Ramos (cell line): ENCODE results near the gene AGBL3.

Experiments
- in situ Hi-C: fragments of 300-500 bp; cut with MboI; formaldehyde crosslinking; loops from one replicate; pipeline ENCODE4 v1.14.3; 2022; ENCODE audit warnings: low sequenced_read_pairs; ENCODE audit not compliant: unreplicated experiment

AGBL3 gene

DNA sequence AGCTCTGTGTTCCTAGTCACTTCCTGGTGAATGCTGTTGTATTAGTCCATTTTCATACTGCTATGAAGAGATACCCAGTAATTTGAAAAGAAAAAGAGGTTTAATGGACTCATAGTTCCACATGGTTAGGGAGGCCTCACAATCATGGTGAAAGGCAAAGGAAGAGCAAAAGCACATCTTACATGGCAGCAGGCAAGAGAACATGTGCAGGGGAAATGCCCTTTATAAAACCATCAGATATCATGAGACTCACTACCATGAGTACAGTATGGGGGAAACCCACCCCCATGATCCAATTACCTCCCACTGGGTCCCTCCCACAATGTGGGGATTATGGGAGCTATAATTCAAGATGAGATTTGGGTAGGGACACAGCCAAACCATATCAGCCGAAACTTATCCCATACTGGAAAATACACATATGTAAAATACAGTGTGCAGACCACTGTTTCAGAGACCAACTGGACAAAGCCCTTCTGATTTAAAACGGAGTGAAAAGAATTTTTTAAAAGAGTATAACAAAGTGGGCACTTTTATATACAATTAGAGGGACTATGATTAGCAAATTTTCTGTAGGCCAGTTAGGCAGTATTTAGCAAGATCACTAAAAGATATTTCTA, 176.2 kb downstream of the AGBL3 start:
- in situ Hi-C loops = loop anchor here (25.0 kb wide), 2 partner anchors 1125 to 1200 kb away; no protein-coding TSS in a partner anchor

GRCh38 chr7:135164357-135165061, 178.2 kb downstream of the AGBL3 start:
- in situ Hi-C loops = loop anchor here (5.0 to 25.0 kb wide), 3 partner anchors 177 to 1198 kb away; partner anchors contain the start of gene AGBL3

DNA sequence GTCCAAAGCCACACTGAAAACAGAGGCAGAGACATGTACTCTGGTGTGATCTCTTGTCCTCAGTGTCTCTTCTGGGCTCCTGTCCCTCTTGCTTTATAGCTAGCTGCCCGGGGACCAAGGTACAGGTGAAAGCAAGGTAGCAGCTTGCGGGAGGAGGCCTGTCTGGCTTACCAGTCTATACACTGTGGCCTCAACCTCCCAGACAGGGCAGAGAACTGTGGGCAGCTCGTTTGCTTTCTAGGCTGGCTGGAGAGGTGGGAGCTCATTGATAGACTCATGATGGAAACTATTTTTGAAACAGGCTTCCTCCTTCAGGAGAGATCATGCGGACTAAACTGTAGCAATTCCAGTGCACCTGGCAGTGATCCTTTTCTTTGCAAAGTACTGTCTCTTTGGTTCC, 179.6 kb downstream of the AGBL3 start:
- in situ Hi-C loops = loop anchor here (5.0 to 25.0 kb wide), 3 partner anchors 179 to 1196 kb away; partner anchors contain the start of gene AGBL3

GRCh38 chr7:135166338-135166990, 180.2 kb downstream of the AGBL3 start:
- in situ Hi-C loops = loop anchor here (5.0 to 25.0 kb wide), 3 partner anchors 179 to 1196 kb away; partner anchors contain the start of gene AGBL3

DNA sequence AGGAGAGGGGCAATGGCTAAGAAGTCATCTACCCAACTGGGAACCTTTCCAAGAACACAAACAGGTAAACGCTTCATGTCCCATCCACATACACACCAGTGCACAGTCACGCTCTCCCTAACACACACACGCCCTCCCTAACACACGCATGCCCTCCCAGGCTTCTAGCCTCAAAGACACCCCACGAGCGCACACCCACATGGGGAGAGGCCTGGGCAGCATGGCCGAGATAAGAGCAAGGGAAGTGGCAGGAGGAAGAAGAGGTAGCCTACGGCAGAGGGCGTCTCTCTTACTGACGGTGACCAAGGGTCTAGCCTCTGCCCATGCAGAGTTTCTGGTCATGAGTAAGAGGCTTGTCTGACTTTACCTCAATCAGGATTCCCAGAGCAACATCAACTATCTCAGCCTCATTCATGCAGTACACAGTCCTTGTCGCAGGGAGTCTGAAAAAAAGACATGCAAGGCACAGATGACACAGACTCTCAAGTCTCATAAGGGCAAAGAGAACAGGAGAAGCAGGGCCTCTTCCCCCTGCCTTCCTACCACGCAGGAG, 181.1 kb downstream of the AGBL3 start:
- in situ Hi-C loops = loop anchor here (5.0 to 25.0 kb wide), 3 partner anchors 180 to 1195 kb away; partner anchors contain the start of gene AGBL3

DNA sequence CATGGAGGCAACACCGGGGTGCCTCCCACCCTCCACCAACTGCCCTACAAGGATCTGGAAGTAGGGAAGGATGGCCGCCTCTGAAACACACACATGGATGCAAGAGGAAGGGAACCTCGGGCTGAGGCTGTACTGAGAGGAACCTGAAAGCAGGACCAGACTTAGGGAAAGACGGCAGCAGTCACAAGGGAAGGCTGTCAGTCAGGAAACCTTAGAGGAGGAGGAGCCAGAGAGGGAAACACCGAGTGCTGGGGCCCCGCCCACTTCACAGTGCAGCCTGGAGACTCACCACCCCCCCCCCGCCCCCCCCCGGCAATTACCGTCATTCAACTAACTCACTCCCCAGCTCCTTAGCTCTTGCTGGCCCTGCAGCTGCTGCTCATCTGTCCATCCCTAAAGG, 181.7 kb downstream of the AGBL3 start:
- in situ Hi-C loops = loop anchor here (5.0 to 25.0 kb wide), 3 partner anchors 181 to 1194 kb away; partner anchors contain the start of gene AGBL3

GRCh38 chr7:135168489-135169140, 182.3 kb downstream of the AGBL3 start:
- in situ Hi-C loops = loop anchor here (5.0 to 25.0 kb wide), 3 partner anchors 181 to 1194 kb away; partner anchors contain the start of gene AGBL3

GRCh38 chr7:135169141-135169963, 183.0 kb downstream of the AGBL3 start:
- in situ Hi-C loops = loop anchor here (5.0 to 25.0 kb wide), 3 partner anchors 182 to 1193 kb away; partner anchors contain the start of gene AGBL3

DNA sequence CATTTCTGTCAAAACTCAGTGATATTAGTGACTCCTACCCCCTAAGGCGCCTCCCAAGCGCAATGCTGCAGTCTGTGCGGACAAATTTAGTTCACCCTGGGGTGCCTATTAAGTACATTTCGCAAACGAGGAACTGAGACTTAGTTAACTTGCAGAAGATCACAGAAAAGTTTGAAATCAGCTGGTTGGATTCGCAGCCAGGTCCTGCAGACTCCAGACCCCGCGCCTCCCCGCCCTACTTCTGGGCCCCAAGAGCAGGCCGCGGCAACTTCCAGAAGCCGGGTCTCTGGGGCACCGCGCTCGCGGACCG, 183.6 kb downstream of the AGBL3 start:
- in situ Hi-C loops = loop anchor here (5.0 to 25.0 kb wide), 3 partner anchors 183 to 1192 kb away; partner anchors contain the start of gene AGBL3

DNA sequence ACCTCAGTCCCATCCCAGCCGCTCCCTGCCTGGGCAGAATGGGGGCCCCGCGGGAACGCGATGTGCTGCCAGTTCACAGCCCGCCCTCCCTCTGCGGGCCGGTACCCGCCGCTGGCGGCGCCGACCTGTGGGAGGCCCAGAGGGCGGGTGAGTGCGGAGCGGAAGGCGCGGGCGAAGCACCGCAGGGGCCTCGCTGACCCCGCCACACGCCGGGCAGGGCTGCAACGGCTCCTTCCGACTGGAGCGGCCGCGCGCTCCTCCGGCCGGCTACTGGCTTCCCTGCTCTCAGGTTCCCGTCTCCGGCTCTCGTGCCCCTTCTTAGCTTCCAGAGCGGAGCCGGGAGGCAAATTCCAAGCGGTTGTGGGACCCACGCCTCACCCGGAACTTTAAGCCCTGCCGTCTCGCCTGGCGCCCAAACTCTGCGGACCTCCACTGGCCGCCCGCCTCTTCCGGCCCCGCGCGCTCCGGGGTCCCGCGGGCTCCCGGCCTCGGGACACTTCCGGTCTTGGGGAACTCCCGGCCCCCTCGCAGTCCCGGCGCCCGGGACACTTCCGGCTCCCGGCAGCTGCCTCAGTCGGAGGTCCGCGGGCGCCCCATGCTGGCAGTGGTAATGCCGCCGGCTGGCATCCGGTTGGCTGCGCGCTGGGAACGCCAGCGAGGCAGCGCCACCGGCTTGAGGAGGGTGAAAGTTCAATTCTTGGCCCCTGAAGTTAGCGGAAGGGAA, 184.1 kb downstream of the AGBL3 start, which contains the start of gene CYREN:
Gene CYREN (minus strand): TSS at position 434 of the 724 bp plus-strand sequence. CDS start 1,785 bp downstream, outside the sequence.
- in situ Hi-C loops = loop anchor here (25.0 kb wide), 2 partner anchors 1133 to 1192 kb away; no protein-coding TSS in a partner anchor

GRCh38 chr7:135170998-135171481, 184.7 kb downstream of the AGBL3 start:
- in situ Hi-C loops = loop anchor here (25.0 kb wide), 2 partner anchors 1134 to 1191 kb away; no protein-coding TSS in a partner anchor

DNA sequence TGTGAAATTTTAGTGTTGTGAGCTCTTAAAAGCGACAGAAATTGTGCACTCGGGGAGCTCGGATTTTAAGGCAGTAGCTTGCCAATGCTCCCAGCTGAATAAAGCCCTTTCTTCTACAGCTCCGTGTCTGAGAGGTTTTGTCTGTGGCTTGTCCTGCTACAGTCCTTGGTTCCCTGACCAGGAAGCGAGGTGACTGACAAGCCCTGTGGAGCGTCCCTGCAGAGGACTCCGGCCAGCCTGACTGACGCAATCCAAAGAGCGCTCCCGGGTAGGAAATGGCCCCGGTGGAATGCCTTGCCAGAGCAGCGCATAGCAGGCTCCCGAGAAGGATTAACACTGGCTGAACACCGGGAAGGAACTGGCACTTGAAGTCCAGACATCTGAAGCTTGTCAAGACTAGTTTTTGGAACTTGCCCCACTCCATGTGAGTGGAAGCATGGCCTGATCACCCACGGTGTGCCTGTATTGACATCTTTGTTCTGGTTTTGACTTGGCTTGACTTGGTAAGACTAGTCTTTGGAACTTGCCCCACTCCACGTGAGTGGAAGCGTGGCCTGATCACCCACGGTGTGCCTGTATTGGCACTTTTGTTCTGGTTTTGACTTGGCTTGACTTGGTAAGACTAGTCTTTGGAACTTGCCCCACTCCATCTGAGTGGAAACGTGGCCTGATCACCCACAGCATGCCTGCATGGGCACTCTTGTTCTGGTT, 185.4 kb downstream of the AGBL3 start:
- in situ Hi-C loops = loop anchor here (25.0 kb wide), 2 partner anchors 1134 to 1191 kb away; no protein-coding TSS in a partner anchor

DNA sequence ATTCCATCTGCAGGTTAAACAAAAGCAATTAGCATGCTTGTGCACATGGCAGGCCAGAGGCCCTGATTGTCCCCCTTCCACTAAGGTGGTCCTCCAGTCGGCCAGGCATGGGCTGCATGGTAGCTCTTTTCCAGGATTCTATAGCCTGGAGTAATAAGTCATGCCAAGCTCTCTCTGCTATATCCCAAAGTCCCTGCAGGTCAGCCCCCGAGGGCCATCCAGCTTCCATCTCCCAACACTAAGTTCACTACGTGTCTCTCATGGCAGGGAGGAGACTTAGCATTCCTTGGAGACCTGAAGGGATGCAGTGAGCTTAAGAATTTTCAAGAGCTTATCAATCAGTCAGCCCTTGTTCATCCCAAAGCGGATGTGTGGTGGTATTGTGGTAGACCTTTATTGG, 187.6 kb downstream of the AGBL3 start:
- in situ Hi-C loops = loop anchor here (25.0 kb wide), 2 partner anchors 1137 to 1188 kb away; no protein-coding TSS in a partner anchor

DNA sequence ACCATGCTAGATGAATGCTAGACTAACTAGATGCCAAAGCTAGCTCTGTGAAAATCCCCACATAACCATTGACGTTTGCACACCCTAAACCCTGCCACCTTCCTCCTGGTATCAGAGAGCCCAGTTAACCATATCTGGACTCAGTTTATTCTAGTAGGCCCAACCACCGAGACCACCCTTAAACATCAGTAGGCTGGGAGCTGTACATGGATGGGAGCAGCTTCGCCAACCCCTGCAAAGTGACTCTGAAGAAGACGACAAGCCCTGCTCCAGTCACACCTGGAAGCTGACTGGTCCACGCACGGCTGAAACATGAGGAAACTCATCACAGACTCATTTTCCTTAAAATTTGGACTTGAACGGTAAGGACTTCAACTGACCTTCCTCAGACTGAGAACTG, 188.6 kb downstream of the AGBL3 start:
- in situ Hi-C loops = loop anchor here (25.0 kb wide), 2 partner anchors 1138 to 1187 kb away; no protein-coding TSS in a partner anchor

DNA sequence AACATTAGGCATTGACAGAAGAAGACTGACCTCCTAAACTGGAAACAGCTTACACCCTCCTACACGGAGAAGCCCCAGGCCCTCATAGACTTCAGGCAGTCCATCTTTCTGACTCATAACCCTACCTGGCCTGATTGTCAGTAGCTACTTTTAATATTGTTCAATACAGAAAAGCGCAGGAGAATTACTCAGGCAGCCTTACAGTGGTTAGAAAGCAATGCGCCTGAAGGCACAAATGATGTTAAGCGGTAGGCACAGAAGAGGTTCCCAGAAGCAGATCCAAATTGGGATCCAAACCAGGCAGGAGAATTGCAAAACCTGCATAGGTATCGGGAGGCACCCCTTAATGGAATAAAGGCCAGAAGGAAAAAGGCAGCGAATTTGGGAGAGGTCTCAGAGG, 189.6 kb downstream of the AGBL3 start:
- in situ Hi-C loops = no loop called here

DNA sequence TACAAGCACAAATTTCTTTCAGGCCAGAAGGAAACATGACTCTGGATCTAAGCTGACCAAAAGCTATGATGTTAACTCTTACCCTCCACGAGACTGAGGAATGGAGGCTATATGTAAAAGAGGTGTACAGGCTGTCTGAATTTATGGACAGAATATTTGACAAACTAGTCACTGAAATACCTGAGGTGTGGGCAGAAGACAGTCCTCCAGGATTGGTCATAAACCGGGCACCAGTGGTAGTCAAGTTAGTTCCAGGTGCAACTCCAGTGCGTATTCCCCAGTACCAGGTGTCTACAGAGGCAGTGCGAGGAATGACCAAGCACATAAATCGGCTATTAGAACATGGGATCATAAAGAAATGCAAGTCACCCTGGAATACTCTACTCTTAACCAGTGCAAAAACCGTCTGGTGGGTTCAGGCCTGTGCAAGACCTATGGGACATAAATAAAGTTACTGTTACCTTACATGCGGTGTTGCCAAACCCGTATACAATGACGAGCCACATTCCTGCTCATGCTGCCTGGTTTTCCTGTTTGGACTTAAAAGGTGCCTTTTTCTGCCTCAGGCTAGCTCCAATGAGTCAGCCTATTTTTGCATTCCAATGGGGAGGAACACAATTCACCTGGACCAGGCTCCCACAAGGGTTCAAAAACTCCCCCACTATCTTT, 190.9 kb downstream of the AGBL3 start:
- in situ Hi-C loops = no loop called here

- in situ Hi-C loops = no loop called here
Measured at GRCh38 chr7:135178364-135178763, 192.1 kb downstream of the AGBL3 start.
